Measurements from ENCODE around the gene CCDC172.
"Not testable (repeated sequence)": the region's sequence is repeated elsewhere in the genome, so short reads cannot be mapped to it uniquely, and the experiment has no call there.

The CCDC172 gene

DNA sequence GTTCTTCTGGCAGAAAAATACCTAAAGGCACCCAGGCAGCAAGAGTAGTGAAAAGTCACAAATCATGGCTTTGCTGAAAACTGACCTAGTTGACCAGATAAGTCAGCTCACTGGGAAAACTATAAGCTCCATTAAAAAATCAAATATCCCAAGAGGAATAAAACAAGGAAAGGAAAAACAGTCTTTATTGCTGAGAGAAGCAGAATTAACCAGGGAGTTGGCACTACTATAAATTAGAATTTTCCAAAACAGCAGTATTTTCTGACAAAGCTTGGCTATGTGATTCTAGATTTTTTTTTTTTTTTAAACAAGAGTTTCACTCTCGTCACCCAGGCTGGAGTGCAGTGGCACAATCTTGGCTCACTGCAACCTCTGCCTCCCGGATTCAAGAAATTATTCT, 12.6 kb downstream of the CCDC172 start:
- DNase-seq, result no peak

DNA sequence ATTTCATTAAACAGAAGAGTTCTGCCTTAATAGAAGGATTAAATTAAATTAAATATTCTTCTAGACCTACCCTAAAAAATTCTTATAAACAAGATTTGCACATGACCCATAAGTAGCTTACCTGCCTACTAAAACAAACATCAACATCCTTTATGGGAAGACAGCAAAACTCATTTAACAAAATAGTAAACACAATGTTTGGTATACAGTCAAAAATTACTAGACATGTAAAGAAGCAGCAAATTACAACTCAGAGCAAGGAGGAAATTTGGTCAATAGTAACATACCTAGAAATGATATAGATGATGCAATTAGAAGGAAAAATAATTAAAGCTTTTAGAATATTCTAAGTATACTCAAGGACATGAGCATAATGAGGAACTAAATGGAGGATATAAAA, 27.9 kb downstream of the CCDC172 start:
- DNase-seq, result no peak

DNA sequence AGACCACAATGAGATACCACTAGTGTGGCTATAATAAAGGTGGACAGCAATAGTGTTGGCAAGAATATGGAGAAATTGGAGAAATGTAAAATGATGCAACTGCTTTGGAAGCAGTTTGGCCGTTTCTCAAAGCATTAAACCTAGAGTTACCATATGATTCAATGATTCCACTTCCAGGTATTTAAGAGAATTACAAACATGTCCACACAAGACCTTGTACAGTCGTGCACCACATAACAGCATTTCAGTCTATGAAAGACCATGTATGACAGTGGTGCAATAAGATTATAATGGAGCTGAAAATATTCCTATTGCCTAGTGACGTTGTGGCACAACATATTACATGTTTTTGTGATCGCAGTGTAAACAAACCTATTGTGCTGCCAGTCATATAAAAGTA, 29.6 kb downstream of the CCDC172 start:
- no peak for DNase-seq

DNA sequence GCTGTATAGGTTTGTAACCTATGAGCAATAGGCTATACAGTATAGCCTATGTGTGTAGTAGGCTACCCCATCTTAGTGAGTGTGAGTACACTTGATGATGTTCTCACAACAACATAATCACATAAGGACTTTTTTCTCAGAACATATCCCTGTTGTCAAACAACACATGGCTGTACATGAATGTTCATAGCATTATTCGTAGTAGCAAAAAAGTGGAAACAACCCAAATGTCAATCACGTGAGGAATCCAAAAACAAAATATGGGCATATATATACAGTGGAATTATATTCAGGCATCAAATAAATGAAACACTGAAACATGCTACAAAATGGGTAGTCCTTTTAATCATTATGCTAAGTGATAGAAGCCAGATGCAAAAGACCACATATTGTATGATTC, 31.1 kb downstream of the CCDC172 start:
- DNase-seq, result no peak

DNA sequence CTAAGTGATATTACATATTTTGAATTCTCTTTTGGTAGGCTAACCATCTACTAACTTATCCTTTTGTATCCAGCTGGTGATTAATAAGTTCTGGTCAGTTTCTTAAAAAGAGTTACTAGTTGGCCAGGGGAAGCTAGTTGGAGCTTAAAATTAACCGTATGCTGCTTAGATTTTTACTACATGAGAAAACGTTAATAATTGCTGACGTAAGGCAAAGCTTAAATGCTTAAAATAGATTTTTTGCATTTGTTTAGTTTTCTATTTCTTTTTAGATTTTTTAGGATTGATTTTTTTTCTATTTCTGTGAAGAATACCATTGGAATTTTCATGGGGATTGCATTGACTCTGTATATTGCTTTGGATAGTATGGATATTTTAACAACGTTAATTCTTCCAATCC, 32.6 kb downstream of the CCDC172 start:
- DNase-seq, result no peak

GRCh38 chr10:116364868-116365267, 40.6 kb downstream of the CCDC172 start:
- DNase-seq, result no peak

- DNase-seq, result no peak
These were observed 47.5 kb downstream of the CCDC172 start for GRCh38 chr10:116371737-116372136.

GRCh38 chr10:116382290-116382689, 58.0 kb downstream of the CCDC172 start:
- no peak for DNase-seq

- DNase-seq, result no peak
These were observed 61.1 kb downstream of the CCDC172 start for GRCh38 chr10:116385311-116385710.

DNA sequence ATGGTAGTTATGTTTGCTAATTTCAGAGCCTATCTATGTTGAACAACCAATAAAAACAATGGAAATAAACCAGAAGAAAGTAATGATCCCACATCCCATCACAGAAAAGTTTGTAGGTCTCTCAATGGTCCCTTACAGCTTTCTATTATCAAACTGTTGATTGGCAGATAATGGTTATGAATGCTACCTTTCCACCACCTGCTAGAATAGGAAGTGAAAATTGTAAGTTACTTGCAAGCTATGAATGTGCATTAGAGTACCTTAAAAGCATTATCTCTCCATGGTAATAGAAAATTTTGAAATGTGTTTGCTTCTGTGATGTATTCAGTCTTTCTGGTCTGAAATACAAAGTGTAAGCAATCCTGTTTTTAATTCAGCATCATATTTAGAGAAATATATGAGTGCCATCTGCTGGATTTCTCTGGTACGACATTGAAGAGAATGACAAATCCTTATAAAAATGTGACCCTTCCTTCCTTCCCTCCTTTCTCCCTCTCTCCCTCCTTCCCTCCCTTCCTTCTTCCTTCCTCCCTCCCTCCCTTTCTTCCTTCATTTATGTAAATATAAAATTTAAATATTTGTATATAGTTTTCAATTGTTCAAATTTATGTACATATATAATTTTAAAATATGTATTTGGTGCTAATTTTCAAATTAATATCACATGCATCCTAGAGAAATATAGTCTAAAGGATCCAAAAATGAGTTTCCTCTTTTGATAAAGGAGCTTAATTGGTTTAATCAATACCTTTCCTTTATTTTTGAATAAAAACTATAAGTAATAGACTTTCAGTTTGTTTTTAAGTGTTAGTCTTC, 62.0 kb downstream of the CCDC172 start:
- no peak for DNase-seq

- not testable (repeated sequence) for DNase-seq
These were observed 69.1 kb downstream of the CCDC172 start for GRCh38 chr10:116393246-116393831.

DNA sequence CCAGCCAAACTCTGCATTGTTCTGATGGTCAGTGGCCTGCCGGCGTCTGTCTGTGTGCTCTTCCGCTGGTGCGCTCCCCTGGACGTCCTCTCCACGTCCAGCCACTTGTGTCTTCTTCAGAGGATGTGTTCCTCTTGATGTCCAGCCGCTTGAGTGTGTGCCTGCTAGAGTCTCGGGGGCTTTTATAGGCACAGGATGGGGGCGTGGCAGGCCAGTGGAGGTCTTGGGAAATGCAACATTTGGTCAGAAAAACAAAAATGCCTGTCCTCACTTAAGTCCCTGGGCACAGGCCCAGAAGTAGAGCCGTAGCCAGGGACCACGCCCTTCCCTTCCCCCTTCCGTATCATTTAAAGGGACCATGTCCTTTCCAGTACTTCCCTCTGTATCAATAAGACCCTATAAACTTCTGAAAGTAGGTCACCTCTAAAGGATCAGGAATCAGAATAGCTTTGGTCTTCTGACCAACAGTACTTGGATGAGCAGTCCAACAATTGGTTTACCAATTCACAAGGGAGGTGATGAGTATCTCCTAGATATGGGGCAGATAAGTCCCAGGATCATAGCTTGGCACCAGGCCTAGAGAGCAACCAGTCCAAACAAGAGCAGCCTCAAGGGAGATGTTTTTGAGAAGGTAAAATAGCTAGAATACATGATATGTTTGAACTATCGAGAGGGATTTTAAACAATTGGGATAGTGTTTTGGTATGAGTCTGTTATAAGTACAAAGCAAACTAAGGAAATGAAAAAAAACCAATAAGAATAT, 71.2 kb downstream of the CCDC172 start:
- DNase-seq, result no peak

GRCh38 chr10:116398224-116398623, 74.0 kb downstream of the CCDC172 start:
- no peak for DNase-seq

DNA sequence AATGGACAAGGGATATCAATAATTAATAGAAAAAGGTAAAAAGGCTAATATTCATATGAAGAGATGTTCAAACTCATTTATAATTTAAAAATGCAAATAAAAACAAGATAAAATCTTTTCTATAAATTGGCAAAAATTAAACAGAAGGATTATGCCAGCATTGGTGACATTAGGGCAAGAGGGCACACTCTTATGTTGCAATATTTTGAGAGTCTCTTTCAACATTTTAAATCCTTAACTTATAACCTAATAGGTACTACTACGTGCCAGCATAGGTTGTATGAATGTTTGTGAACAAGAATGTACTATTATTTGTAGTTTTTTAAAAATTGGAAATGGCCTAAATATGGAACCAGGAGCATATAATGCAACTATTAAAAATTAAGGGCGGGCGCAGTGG, 78.6 kb downstream of the CCDC172 start:
- DNase-seq, result no peak

DNA sequence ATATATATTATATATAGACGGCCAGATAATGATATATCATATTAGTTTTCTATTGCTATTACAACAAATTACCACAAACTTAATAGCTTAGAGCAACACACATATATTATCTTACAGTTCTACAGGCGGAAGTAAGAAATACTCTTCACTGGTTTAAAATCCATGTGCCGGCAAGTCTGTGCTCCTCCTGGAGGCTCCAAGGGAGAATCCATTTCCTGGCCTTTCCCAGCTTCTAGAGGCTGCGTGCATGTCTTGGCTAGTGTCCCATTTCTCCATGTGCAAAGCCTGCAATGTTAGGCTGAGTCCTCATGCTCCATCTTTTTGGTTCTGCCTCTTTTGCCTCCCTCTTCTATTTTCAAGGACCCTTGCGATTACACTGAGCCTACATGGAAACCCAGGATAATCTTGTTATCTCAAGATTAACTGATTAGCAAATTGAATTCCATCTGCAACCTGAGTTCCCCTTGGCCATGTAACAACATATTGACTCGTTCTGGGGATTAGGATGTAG, 79.5 kb downstream of the CCDC172 start:
- no peak for DNase-seq

GRCh38 chr10:116408719-116409118, 84.5 kb downstream of the CCDC172 start:
- no peak for DNase-seq

GRCh38 chr10:116410351-116410750, 86.1 kb downstream of the CCDC172 start:
- no peak for DNase-seq

GRCh38 chr10:116417821-116418220, 93.6 kb downstream of the CCDC172 start:
- no peak for DNase-seq

- DNase-seq, result no peak
These were observed 94.1 kb downstream of the CCDC172 start for GRCh38 chr10:116418389-116418788.

DNA sequence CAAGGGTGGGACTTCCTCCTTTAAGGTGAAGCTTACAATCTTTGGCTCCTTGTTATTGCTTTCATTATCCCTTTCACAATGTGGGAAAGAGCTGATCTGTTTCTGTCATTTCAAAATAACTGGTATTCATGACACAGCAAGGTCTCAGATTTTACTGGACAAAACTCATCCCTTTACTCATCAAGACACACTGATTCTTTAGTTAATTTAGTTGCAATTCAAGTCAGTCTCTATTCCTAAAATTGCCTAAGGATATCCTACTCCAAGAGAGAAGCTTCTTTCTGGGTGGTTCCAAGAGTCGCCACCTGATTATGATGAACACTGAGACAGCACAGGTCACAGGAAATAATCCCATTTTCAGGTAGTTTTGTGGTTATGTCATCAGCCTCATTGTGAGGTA, 97.6 kb downstream of the CCDC172 start:
- no peak for DNase-seq

DNA sequence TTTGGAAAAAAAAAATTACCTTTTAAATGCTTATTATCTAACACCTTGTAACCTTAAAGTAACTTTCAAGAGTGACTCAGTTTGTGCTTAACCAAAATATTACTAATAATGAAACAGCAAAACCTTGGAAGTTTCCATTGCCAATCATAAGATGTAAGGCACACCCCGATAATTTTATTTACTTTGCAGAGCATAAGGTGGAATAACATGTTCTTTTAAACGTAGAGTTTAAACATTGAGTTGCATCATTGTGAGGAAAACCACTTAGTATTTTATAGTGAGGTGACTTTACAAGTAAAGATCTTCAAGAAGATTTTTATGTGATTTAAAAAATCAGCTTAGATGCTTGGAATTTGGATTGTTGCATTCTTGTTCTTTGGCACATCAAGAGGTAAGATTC, 103.4 kb downstream of the CCDC172 start, which contains the start of gene PNLIPRP3:
PNLIPRP3 (plus strand) TSS at position 177 of the 400 bp plus-strand sequence; CDS start at position 343, 166 bp downstream.
- no peak for DNase-seq

GRCh38 chr10:116429288-116429977, 105.2 kb downstream of the CCDC172 start:
- DNase-seq, result no peak

All from bone marrow (tissue), 2 donors.